T-helper 1 cell (primary cell): ENCODE results near the gene CYP2R1.
"Not testable (repeated sequence)": the region's sequence is repeated elsewhere in the genome, so short reads cannot be mapped to it uniquely, and the experiment has no call there.

Experiments used
- DNase-seq, 5 donors: peaks; one replicate each; pipeline ENCODE4 v3.0.0-alpha.2; 2012 to 2020

The CYP2R1 gene

GRCh38 chr11:14891143-14892035 lies 642 bp downstream of the CYP2R1 start:
- peak; percentile 77 to 91 (median 82) for DNase-seq

GRCh38 chr11:14886513-14886912 lies 5.5 kb downstream of the CYP2R1 start:
- no peak for DNase-seq

GRCh38 chr11:14884667-14885273 lies 7.3 kb downstream of the CYP2R1 start:
- no peak for DNase-seq

DNA sequence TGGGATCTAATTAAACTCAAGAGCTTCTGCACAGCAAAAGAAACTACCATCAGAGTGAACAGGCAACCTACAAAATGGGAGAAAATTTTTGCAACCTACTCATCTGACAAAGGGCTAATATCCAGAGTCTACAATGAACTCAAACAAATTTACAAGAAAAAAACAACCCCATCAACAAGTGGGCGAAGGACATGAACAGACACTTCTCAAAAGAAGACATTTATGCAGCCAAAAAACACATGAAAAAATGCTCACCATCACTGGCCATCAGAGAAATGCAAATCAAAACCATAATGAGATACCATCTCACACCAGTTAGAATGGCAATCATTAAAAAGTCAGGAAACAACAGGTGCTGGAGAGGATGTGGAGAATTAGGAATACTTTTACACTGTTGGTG lies 8.3 kb downstream of the CYP2R1 start:
- DNase-seq, result not testable (repeated sequence)

- no peak for DNase-seq
Measured at GRCh38 chr11:14882196-14882595, 9.8 kb downstream of the CYP2R1 start.

GRCh38 chr11:14881576-14882193 lies 10.3 kb downstream of the CYP2R1 start:
- no peak for DNase-seq

DNA sequence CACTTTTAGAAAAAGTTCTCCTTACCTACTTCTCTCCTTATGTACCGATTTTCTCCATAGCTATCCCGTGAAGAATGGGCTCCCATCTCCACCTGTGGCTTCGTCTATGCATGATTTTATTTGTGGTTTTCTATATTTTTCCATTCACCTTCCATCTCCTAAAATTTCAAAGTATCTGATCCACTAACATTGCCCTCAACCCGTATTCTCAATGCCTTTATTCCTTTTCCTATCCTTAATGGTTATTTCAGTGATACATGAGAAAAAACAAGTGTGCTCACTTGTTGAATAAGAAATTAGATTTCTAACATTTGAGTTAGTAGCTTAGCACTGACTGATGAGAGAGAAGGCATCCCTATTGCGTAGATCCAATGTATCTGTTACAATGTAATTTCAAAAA lies 16.9 kb downstream of the CYP2R1 start:
- no peak for DNase-seq

DNA sequence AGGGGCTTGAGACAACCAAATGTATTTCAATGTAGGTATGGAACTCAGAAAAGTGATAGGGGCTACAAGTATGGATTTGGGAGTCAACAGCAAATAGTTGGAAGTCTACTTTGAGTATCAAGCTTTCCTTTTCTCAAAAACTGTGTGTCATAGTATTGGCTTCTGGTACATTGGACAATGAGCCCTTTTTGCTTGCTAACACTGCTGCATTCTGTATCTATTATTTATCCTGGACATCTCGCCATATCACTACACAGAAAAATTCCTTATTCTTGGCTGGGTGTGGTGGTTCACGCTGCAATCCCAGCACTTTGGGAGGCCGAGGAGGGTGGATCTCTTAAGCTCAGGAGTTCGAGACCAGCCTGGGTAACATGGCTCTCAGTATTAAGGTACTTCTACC lies 18.4 kb downstream of the CYP2R1 start:
- no peak for DNase-seq

DNA sequence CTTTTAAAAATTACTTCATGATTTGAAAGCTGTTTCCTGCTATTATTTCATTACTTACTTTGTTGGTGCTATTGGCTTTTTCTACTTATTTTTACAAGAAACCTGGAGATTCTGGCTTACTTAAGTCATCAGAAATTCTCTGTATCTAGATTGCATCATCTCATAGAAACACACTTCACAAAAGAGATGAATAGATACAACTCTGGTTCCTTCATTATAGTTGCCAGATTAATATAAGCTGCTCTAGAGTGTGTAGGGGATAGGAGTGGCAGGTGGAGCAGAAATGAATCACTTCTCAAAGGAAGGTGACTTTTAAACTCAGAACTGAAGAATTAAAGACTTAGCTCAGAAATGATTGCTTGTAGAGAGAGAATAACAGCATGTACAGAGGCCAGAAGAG lies 20.0 kb downstream of the CYP2R1 start:
- DNase-seq, result no peak

- not testable (repeated sequence) for DNase-seq
Measured at GRCh38 chr11:14863775-14864174, 28.3 kb downstream of the CYP2R1 start.

GRCh38 chr11:14861680-14862079 lies 30.4 kb downstream of the CYP2R1 start:
- DNase-seq, result no peak

GRCh38 chr11:14860511-14860910 lies 31.5 kb downstream of the CYP2R1 start:
- no peak for DNase-seq

- no peak for DNase-seq
Measured at GRCh38 chr11:14858404-14858803, 33.6 kb downstream of the CYP2R1 start.

- DNase-seq, result no peak
Measured at GRCh38 chr11:14857621-14858020, 34.4 kb downstream of the CYP2R1 start.

GRCh38 chr11:14855890-14856289 lies 36.1 kb downstream of the CYP2R1 start:
- DNase-seq, result no peak

GRCh38 chr11:14854057-14854456 lies 38.0 kb downstream of the CYP2R1 start:
- DNase-seq, result no peak

GRCh38 chr11:14852571-14853177 lies 39.4 kb downstream of the CYP2R1 start:
- peak in 1 of 5 donors; percentile 20 for DNase-seq

- DNase-seq, result no peak
Measured at GRCh38 chr11:14842002-14842401, 50.0 kb downstream of the CYP2R1 start.

- no peak for DNase-seq
Measured at GRCh38 chr11:14835496-14836492, 56.2 kb downstream of the CYP2R1 start.
